ENCODE data around the gene SEC16B.

- TF ChIP-seq CTCF (IDR thresholded peaks at IDR 0.05) (no peak), POLR2A (IDR thresholded peaks at IDR 0.05) (no peak), POLR2AphosphoS5 (IDR thresholded peaks at IDR 0.05; ENCODE audit: insufficient read depth in 1 of 2, low read depth in 1 of 2) (no peak)
Measured at GRCh38 chr1:177933881-177934280, 36.0 kb downstream of the SEC16B start.
